TTC549 (cell line): ENCODE results near the gene TTC21A.
"Not testable (repeated sequence)": the region's sequence is repeated elsewhere in the genome, so short reads cannot be mapped to it uniquely, and the experiment has no call there.

Experiments used
- FAIRE-seq: peaks from 2 replicates; lab custom pipeline; 2012; peaks lifted over from hg19 to GRCh38; lab: Jason Lieb, UNC

Gene TTC21A

DNA sequence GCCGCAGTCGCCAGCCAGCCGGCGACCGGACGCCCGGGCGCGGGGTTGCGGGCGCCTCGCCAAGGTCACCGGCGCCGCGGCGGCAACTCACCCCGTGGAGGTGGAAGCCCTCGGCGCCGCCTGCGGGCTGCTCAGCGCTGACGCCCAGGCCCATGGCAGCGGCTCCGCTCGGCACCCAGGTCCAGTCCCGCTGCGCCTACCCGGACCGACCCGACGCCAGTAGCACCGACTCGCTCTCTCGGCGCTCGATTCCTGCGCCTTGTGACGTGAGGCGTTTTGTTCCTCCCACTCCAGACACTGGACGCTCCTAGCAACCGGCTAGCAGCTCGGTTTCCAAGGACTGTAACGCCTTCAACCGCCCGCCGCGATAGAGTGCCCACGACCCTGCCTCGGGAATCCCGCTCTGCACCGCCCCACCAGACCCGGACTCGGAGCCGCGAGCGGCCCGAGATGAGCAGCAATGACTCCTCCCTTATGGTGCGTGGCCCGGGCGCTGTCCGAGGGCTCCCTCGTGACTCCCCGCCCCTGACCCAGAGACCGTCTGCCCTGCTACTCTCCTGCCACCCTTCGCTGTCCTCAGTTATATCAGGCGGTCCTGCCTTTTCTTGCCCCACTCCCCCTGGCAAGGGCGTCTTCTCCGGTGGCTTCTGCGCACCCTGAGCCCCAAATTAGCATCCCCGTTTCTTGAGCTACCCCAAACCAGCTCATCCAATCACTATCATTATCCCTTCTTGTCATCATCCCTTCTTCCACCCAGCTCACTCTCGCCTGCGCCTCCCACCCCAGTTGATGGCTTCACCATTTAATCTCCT is at the start of gene TTC21A, which contains the start of gene GORASP1:
Gene TTC21A (plus strand): TSS at position 293 of the 812 bp plus-strand sequence. CDS start 158 bp downstream, at position 451.
Gene GORASP1 (minus strand): TSS at position 240 of the 812 bp plus-strand sequence. CDS start 86 bp downstream, at position 154.
- no peak for FAIRE-seq

DNA sequence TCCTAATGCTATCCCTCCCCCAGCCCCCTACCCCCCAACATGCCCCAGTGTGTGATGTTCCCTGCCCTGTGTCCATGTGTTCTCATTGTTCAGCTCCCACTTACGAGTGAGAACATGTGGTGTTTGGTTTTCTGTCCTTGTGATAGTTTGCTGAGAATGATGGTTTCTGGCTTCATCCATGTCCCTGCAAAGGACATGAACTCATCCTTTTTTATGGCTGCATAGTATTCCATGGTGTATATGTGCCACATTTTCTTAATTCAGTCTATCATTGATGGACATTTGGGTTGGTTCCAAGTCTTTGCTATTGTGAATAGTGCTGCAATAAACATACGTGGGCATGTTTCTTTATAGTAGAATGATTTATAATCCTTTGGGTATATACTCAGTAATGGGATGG is 46.3 kb upstream of the TTC21A start:
- FAIRE-seq = not testable (repeated sequence)

DNA sequence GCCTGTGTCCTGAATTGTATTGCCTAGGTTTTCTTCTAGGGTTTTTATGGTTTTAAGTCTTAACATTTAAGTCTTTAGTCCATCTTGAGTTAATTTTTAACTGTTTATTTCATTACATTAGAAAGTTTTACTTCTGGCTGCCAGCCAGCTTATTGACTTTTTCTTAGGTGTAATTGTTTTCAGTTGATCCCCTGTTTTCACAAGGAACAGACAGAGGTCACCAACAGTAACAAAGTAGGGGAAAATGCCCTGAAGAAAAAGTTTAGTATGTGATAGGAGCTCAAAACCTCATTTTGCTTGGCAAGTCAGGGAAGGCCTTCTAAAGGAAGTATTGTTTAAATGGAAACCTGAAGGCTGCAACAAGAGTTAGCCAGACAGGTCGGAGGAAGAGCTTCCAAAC is 45.3 kb upstream of the TTC21A start:
- no peak for FAIRE-seq

- FAIRE-seq = no peak
Observed at GRCh38 chr3:39063143-39063542, 44.3 kb upstream of the TTC21A start.

DNA sequence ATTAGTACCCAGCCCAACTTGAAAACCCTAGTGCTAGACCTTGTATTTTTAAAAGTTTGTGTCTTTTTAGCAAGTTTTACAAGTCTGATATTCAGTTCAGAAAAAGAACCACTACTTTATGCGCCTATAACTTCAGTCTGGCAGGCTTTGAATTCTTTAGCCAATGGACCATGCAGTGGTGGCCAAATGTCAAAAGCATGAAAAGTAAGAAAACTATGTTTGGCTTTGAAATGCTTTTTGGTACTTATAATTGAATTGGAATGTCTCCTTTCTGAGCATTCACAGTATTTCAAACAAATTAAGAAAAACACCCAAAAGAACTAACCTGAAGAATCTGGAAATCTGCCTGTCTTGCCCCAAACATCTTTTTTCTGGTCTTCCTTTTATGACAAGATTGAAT is 42.8 kb upstream of the TTC21A start:
- no peak for FAIRE-seq

DNA sequence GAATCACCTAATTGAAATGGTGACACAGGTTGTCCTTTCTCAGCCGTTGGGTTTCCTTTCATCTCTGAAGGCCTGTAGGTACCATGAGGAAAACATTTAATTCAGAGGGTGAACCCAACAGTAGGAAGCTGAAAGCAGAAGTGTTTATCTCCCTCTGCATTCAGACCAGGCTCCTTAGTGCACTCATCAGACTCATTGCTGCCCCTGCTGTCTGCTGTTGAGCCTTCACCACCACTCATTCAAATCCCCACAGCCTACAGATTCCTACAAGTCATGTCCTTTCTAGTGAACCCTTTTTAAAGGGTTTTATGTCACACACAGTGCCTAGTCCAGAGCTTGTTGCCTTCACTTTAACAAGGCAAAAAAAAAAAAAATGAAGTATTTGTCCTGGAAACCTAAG is 42.3 kb upstream of the TTC21A start:
- FAIRE-seq = no peak

GRCh38 chr3:39067286-39067685 is 40.2 kb upstream of the TTC21A start:
- no peak for FAIRE-seq

- FAIRE-seq = no peak
Observed at GRCh38 chr3:39068556-39068955, 38.9 kb upstream of the TTC21A start.

- FAIRE-seq = no peak
Observed at GRCh38 chr3:39075910-39076309, 31.6 kb upstream of the TTC21A start.

- FAIRE-seq = no peak
Observed at GRCh38 chr3:39079530-39079929, 27.9 kb upstream of the TTC21A start.

DNA sequence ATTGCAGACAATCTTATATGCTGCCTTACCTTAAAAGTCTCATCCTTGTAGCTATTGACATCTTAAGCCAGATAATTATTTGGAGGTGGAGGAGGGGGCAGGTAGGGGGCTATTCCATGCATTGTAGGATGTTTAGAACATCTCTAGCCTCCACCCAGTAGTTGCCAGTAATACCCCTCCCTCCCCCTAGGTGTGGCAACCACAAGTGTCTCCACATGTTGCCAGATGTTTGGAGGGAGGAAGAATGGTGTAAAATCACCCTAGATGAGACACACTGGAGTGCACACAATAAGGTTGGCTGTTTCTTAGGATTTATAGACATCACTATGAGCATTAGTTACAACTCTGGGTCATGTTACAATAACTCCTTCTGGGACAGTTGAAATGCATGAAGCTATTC is 27.5 kb upstream of the TTC21A start:
- FAIRE-seq = no peak

DNA sequence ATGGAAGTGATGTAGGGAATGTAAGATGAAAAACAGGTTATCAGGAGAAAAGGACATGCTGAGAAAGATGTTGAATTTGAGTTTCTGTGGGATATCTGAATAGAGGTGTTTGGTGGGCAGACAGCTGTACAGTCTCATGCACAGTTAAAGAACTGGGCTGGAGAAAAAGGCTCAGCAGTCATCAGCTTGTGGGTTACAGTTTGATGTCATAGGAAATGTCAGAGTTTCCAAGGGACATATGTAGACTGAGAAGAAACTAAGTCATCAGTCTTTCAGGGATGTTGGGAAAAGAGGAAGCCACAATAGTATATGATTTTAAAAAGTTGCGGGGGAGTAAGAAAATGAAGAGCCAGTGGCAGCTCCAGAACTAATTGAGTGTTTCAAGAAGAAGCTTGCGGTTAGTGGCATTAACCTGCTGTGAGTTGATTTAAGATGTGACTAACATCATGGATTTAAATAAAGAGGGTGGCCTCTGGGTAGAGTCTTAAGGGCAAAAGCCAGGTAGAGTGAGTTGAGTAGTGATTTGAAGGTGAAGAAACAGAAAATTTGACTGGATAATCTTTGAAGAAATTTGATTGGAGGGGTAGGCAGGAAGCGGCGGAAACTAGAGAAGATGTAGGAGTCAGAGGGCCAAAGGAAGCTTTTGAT is 24.7 kb upstream of the TTC21A start:
- no peak for FAIRE-seq

GRCh38 chr3:39086144-39086543 is 21.3 kb upstream of the TTC21A start:
- no peak for FAIRE-seq

DNA sequence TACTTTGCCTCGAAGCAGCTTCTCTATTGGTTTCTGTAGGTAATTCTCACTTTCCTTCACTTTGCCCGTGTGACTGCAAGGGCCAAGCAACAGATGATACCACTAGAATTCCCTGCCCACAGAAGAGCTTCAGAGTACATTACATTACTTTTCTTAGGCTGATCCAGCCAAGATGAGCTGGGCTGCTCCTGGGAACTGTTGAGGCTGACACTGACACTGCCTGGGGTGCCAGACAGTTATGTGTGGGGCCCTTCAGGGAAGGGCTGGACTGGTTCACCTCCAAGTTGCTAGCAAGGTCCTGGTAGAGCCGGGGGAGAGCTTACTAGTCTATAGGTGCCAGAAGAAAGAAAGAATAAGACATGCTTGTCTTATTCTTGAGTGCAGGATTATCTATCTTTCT is 19.0 kb upstream of the TTC21A start:
- no peak for FAIRE-seq

DNA sequence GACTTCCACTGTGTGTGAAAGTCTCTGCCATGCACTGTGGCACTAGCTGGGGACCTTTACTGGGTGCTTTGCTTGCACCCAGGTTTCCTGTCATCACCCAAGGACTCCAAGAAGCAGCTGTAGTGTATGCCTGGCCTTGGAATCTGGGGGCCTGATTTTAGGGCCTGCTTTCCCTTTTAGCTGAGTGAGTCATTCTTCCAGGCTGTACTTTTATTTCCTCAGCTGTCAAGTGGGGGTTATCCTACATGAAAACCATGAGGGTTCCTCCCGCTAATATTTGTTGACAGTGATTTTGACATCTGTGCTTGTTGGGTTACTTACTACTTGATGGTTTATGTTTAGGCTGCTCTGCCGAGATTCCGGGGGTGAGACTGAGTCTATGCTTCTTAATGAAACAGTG is 18.6 kb upstream of the TTC21A start:
- FAIRE-seq = no peak

- FAIRE-seq = no peak
Observed at GRCh38 chr3:39090922-39091321, 16.6 kb upstream of the TTC21A start.

DNA sequence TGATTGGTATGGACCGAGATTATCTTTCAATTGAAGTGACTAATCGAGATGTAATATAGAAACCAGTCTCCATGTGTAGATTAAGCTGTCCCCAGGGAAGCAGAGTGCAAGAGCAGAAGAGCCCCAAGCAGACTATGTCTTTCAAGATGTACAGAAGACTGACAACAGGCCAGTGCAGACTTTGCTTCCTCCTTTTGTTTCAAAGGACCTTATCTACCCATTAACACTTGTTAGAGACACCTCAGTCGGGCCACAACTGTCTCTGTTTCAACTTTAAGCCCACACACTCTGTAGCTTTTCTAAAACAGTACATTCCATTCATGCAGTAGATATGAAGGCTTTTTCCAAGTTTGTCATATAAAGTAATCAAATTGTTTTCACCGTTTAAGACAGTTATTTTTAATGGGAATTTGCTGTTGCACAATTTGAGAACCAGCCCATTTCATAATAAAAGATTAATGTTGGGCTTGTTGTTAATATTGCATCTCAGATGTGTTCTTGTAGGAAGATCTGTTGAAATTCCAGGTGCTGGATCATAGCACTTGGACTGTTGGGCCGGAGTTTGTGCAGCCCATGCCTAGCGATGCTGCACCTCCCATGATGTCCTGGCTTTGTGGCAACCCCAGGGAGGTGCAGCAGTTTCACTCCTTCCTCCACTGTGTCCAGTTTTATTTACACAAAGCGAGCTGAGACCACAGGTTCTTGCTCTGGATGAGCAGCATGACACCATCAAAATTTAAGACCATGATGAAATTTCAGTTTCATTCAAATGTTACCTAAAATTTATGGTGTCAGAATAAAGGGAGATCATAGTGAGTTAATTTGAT is 12.4 kb upstream of the TTC21A start:
- FAIRE-seq = no peak

DNA sequence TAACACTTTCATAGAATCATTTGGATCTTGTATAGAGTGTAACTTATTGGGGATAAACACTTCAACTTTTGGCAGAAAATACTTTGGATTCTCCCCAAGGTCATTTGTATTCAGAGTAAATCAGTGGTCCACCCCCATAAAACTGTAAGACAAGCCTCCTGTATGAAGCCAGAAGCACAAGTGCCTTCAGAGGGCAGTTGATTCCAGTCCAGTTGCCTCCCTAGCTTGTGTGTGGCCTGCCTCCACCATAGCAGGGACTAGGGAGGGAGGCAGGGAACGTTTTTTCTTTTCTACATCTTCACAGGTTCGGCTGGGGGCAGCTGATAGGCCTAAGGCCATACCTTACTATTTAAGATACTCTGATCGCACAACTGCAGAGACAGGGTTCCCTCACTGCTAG is 11.7 kb upstream of the TTC21A start:
- no peak for FAIRE-seq

DNA sequence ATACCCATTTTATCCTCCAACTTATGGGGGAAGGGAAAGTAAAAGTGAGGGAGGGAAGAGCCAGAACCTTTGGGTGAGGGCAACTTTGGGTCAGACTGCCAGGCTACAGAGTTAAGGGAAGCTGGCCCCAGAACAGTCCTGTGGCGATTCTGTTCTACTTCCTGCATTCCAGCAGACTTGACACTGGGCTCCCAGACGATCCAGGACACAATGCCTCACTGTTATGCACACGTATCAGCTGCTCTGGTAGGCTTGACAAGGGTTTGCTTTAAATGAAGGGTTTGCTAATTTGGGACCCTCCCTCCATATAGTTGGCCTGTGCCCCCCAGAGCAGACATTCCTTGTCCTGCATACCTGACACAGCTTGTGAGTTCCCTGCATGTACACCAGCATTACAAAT is 10.7 kb upstream of the TTC21A start:
- no peak for FAIRE-seq

GRCh38 chr3:39097716-39098472 is 9.6 kb upstream of the TTC21A start:
- FAIRE-seq = no peak

GRCh38 chr3:39098473-39099000 is 8.9 kb upstream of the TTC21A start:
- no peak for FAIRE-seq

- no peak for FAIRE-seq
Observed at GRCh38 chr3:39099242-39099641, 8.2 kb upstream of the TTC21A start.
